ENCODE results near the gene WEE1.

WEE1 gene

DNA sequence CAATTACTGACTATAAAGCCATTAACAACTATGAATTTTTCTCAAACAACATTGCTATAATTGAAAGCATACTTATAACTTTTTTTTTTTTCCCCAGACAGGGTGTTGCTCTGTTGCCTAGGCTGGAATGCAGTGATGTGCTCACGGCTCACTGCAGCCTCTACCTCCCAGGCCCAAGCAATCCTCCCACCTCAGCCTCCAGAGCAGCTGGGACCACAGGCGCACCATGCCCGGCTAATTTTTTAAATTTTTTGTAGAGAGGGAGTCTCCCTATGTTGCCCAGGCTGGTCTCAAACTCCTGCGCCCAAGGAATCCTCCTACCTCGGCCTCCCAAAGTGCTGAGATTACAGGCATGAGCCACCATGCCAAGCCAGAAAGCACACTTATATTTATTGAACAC, 6.1 kb upstream of the WEE1 start:
- no peak for DNase-seq

GRCh38 chr11:9568161-9568853, 5.2 kb upstream of the WEE1 start:
- DNase-seq: no peak

GRCh38 chr11:9568854-9569587, 4.4 kb upstream of the WEE1 start:
- no peak for DNase-seq

DNA sequence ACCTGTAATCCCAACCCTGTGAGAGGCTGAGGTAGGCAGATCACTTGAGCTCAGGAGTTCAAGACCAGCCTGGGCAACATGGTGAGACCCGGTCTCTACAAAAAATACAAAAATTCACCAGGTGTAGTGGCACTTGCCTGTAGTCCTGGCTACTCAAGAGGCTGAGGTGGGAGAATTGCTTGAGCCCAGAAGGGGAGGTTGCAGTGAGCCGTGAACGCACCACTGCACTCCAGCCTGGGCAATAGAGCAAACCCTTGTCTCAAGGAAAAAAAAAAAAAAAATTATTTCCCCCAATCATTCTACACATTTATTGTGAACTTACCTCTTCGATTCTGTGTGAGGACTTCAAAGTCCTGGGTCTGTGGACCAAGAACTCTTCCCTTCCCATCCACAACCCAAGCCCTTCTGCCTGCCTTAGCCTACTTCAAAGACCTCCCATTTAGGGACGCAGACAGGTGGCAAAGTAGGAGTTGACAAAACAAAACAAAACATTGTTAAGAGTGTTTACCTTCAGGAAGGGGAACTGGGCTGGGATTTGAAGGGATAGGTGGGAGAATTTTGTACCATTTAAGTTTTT, 3.8 kb upstream of the WEE1 start:
- no peak for DNase-seq

DNA sequence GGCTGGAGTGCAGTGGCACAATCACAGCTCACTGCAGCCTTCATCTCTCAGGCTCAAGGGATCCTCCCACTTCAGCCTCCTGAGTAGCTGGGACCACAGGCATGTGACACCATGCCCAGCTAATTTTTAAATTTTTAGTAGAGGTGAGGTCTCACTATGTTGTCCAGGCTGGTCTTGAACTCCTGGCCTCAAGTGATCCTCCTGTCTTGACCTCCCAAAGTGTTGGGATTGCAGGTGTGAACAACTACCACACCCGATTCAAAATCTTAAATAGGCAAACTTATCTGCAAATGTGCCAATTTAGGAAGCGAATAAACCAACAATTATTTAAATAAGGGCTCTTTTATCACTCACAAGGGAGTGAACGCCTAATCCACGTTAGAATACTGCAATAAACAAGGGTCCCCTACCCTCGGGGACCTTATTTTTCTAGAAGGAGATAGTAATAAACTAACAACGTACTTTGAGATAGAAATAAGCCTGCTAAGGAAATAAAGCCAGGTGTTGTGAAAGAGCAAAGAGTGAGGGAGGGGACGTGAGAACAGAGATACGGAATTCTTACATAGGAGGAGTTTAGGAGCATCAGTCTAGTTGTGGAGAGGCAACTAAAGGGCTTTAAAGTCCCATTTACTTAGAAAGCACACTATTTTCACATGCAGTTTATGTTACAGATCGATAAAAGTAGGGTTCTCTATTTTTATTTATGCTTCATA, 3.0 kb upstream of the WEE1 start:
- DNase-seq: no peak

DNA sequence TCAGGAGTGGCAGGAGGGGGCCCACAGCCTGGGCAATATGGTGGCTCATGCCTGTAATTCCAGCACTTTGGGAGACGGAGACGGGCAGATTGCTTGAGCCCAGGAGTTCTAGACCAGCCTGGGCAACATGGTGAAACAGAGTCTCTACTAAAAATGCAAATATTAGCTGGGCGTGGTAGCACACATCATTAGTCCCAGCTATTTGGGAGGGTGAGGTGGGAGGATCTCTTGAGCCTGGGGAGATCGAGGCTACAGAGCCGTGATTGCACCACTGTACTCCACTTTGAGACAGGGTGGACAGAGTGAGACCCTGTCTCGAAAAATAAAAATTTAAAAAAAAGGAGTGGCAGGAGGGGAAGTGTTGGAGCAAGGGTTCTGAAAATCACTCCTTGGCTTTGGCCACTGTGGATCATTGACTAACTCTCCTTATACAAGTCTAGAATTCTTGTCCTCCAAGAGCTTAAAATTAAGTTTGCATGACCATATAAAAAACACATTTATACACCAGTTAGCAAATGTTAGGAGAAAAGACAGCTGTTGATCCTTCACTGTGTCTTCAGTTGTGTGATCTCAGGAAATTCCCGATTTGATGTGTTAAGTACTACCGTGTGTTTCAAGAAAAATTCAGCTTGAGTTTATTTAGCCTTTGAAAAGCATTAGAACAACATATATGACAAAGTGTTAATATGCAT, 2.3 kb upstream of the WEE1 start:
- DNase-seq: no peak

- no peak for DNase-seq
These were observed 1.7 kb upstream of the WEE1 start for GRCh38 chr11:9571763-9572115.

DNA sequence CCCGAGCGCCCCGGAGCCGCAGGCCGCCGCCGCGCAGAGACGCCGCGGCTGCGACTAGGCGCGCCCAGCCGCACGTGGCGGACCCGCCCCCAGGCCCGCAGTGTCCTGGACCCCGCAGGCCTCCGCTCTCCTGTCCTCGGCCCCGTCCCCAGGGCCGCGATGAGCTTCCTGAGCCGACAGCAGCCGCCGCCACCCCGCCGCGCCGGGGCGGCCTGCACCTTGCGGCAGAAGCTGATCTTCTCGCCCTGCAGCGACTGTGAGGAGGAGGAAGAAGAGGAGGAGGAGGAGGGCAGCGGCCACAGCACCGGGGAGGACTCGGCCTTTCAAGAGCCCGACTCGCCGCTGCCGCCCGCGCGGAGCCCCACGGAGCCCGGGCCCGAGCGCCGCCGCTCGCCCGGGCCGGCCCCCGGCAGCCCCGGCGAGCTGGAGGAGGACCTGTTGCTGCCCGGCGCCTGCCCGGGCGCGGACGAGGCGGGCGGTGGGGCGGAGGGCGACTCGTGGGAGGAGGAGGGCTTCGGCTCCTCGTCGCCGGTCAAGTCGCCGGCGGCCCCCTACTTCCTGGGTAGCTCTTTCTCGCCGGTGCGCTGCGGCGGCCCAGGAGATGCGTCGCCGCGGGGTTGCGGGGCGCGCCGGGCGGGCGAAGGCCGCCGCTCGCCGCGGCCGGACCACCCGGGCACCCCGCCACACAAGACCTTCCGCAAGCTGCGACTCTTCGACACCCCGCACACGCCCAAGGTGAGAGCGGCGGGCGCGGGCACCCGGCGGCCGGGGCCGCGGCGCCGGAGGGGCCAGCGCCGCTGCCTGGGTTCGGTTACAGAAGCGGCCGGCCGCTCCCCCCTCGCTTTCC, 528 bp downstream of the WEE1 start:
- DNase-seq: no peak

GRCh38 chr11:9574622-9575259, 1.3 kb downstream of the WEE1 start:
- DNase-seq: no peak

DNA sequence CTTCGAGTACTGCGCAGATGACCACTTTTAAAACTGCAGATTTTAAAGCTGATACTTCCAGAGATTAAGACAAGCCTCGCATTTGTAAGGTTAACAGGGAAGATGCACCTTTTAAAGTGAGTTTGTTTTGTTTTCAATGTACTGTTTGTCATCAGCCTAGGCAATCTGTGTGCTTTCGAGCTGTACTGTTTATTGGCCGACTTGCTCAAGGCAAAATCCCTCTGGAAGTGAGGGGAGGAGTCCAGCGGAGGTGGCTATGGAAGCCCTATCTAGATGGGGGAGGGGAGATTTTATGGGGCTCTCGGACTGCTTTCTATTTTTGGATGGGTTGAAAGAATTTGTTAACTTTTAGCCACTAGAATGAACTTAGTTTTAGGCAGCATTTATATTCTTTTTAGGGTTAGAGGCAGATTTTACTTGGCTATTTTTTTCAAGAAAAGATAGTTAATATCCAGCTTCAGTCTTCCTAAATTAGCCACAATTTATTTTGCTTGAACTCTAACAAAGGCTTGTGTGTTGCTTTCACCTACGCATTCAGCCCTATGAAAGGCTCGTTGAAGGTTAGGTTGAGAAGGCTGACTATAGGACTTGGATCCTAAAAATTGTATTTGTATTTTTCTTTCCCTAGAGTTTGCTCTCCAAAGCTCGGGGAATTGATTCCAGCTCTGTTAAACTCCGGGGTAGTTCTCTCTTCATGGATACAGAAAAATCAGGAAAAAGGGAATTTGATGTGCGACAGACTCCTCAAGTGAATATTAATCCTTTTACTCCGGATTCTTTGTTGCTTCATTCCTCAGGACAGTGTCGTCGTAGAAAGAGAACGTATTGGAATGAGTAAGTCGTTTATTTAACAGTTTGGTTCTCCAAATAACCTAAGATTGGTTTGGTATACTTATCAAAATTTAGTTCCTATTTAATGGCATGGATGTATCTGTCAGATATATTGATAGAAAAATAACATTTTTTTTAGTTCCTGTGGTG, 2.1 kb downstream of the WEE1 start:
- DNase-seq: no peak

GRCh38 chr11:9576701-9577381, 3.4 kb downstream of the WEE1 start:
- no peak for DNase-seq

- no peak for DNase-seq
These were observed 4.1 kb downstream of the WEE1 start for GRCh38 chr11:9577556-9577955.

- DNase-seq: no peak
These were observed 7.4 kb downstream of the WEE1 start for GRCh38 chr11:9580894-9581293.

DNA sequence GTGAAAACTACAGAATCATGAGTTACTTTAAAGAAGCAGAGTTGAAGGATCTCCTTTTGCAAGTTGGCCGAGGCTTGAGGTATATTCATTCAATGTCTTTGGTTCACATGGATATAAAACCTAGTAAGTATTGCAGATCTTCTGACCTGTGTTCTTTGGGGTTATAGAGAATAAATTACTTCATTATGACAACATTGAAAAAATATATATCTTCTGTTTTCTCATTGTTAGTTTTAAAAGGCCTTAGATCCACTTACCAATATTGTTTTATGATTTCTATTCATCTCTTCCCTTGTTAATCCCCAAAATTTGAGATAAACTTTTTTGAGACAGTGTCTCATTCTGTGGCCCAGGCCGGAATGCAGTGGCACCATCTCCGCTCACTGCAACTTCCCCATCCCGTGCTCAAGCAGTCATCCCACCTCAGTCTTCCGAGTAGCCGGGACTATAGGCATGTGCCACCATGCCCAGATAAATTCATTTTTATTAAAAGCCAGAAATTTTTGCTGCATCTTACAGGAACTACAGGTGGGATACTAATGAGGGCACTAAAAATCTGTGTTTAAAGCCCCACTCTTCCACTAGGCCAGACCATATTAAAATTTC, 8.2 kb downstream of the WEE1 start:
- no peak for DNase-seq

GRCh38 chr11:9590717-9591116, 17.2 kb downstream of the WEE1 start:
- no peak for DNase-seq

- DNase-seq: no peak
These were observed 21.0 kb downstream of the WEE1 start for GRCh38 chr11:9594267-9595046.

DNA sequence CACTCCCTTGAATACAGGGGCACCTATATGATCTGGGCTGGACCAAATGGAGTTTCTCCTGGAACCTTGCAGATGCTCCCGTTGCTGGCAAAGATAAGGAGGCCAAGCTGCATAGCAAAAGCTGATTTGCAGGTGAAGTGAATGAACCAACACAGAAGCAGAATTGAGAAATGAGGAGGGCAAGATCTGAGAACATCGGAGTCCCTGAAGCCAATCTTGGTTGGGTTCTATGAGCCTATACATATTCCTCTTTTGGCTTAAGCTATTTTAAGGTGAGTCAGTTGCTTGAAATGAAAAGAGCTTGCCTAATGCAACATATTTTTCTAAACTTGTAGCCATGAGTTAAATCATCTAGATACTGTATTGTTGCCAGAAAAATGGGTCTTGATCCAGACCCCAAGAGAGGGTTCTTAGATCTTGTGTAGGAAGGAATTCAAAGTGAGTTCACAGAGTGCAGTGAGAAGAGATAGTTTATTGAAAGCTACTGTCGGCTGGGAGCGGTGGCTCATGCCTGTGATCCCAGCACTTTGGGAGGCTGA, 23.5 kb downstream of the WEE1 start:
- no peak for DNase-seq

GRCh38 chr11:9600166-9600565, 26.7 kb downstream of the WEE1 start:
- no peak for DNase-seq

All from cerebellar nuclear complex (tissue), 1 donor.